Smooth muscle cell (in vitro differentiated cells): ENCODE data around the gene TMIGD2. TPM values are rescaled to one million over a fixed set of nuclear protein-coding genes. Genes with fewer than 3 reads are reported as not detected.
"Not testable (repeated sequence)": the region's sequence is repeated elsewhere in the genome, so short reads cannot be mapped to it uniquely, and the experiment has no call there.

ENCODE experiments used
- DNase-seq: peaks from one replicate; lab custom pipeline; 2025; ENCODE audit not compliant: unreplicated experiment; lab: John Stamatoyannopoulos, UW
- H2AFZ ChIP-seq: fragments of 200-600 bp; sonication (generic); 2 replicates; pipeline ENCODE4 v1.6.0; 2016; ENCODE audit warnings: antibody characterized with exemption, low read depth, mild to moderate bottlenecking
- H3F3A ChIP-seq: fragments of 200-600 bp; sonication (generic); 2 replicates; pipeline ENCODE4 v1.6.0; 2017; ENCODE audit warnings: antibody characterized with exemption, low read depth
- H3K27ac ChIP-seq: fragments of 200-600 bp; sonication (generic); 2 replicates; pipeline ENCODE4 v1.5.1; 2016; ENCODE audit warnings: low read depth, mild to moderate bottlenecking
- H3K27me3 ChIP-seq: fragments of 200-600 bp; sonication (generic); 2 replicates; pipeline ENCODE4 v1.6.1; 2016; ENCODE audit warnings: low read depth, mild to moderate bottlenecking
- H3K36me3 ChIP-seq: fragments of 200-600 bp; sonication (generic); 2 replicates; pipeline ENCODE4 v1.5.1; 2016; ENCODE audit warnings: low read depth
- H3K4me1 ChIP-seq: fragments of 200-600 bp; sonication (generic); 2 replicates; pipeline ENCODE4 v1.5.1; 2016; ENCODE audit warnings: low read depth
- H3K4me2 ChIP-seq: fragments of 200-600 bp; sonication (generic); 2 replicates; pipeline ENCODE4 v1.6.0; 2016; ENCODE audit warnings: mild to moderate bottlenecking
- H3K4me3 ChIP-seq: fragments of 200-600 bp; sonication (generic); 2 replicates; pipeline ENCODE4 v1.5.1; 2016; ENCODE audit warnings: mild to moderate bottlenecking
- H3K79me2 ChIP-seq: fragments of 200-600 bp; sonication (generic); 2 replicates; pipeline ENCODE4 v1.6.0; 2016; ENCODE audit warnings: low read depth, mild to moderate bottlenecking
- H3K9ac ChIP-seq: fragments of 200-600 bp; sonication (generic); 2 replicates; pipeline ENCODE4 v1.6.0; 2016; ENCODE audit warnings: low read depth
- H3K9me3 ChIP-seq: fragments of 200-600 bp; sonication (generic); replicated peaks from 2 replicates; pipeline ENCODE4 v1.5.1; 2016; ENCODE audit warnings: low read depth
- H4K20me1 ChIP-seq: fragments of 200-600 bp; sonication (generic); 2 replicates; pipeline ENCODE4 v1.6.0; 2016; ENCODE audit warnings: low read depth
- CTCF ChIP-seq: fragments of 200-600 bp; sonication (generic); IDR thresholded peaks from 2 replicates; pipeline ENCODE4 v1.5.1; 2017; ENCODE audit warnings: borderline replicate concordance, mild to moderate bottlenecking, antibody characterized with exemption; ENCODE audit not compliant: insufficient read depth, poor library complexity, severe bottlenecking
- WGBS: methylation state at CpG from one replicate; pipeline ENCODE4 v1.1.7; 2016; ENCODE audit warnings: low lambda C conversion rate; 5-methylcytosine and 5-hydroxymethylcytosine counted together
- polyA plus RNA-seq: library from polyadenylated mRNA; unstranded; fragments of >200 nt; fragmentation: Nextera tagmentation; extraction: Ambion mirVana; gene quantifications from 2 replicates; pipeline ENCODE4 v1.2.1, GENCODE V29; 2016
- total RNA-seq: library from RNA; depleted of rRNA; stranded (reverse); fragments of >200 nt; gene quantifications from 2 replicates; pipeline ENCODE4 v1.2.3, GENCODE V29; 2014

The TMIGD2 gene
- total and polyA plus RNA-seq, 2 experiments from 2014 or later = not detected

GRCh38 chr19:4278419-4279266, 23.5 kb downstream of the TMIGD2 start, which contains the start of gene SHD:
SHD (plus strand) TSS chr19:4279266; CDS start chr19:4280064, 798 bp downstream.
- Histone ChIP-seq H3K36me3 (no peaks in the 10 kb centered on the region), H3K4me2 (peak within 1 kb of the TSS; percentile 95), H3K27me3 (peaks cover 26% of the 10 kb centered on the region), H4K20me1 (no peaks in the 10 kb centered on the region), H2AFZ (no peak within 1 kb of the TSS), H3K9me3 (no peaks in the 10 kb centered on the region), H3K4me3 (peak within 1 kb of the TSS; percentile 51), H3K4me1 (peaks cover 18% of the 10 kb centered on the region), H3F3A (no peaks in the 10 kb centered on the region), H3K27ac (no peak within 1 kb of the TSS), H3K9ac (no peak within 1 kb of the TSS), H3K79me2 (no peaks in the 10 kb centered on the region)
- no peak for DNase-seq
- 2% methylated on average over 10 of the region's 44 CpGs for WGBS
- no peak for TF ChIP-seq CTCF

- WGBS = 23% methylated on average over 4 of the region's 4 CpGs
- H3F3A ChIP-seq = no peaks in the 10 kb centered on the region
- no peaks in the 10 kb centered on the region for H3K9me3 ChIP-seq
- peaks cover 18% of the 10 kb centered on the region for H3K4me1 ChIP-seq
- DNase-seq = no peak
- H3K9ac ChIP-seq = no peak overlapping the region
- no peak for TF ChIP-seq CTCF
- H3K36me3 ChIP-seq = no peaks in the 10 kb centered on the region
- no peak overlapping the region for H3K27ac ChIP-seq
- peak overlapping the region; percentile 95 for H3K4me2 ChIP-seq
- H3K27me3 ChIP-seq = peaks cover 26% of the 10 kb centered on the region
- H4K20me1 ChIP-seq = no peaks in the 10 kb centered on the region
- no peak overlapping the region for H3K4me3 ChIP-seq
- no peaks in the 10 kb centered on the region for H3K79me2 ChIP-seq
- H2AFZ ChIP-seq = no peak overlapping the region
Observed at GRCh38 chr19:4278010-4278409, 24.2 kb downstream of the TMIGD2 start.

GRCh38 chr19:4277191-4277696, 24.9 kb downstream of the TMIGD2 start:
- H3F3A ChIP-seq = no peaks in the 10 kb centered on the region
- DNase-seq = no peak
- 36% methylated on average over 15 of the region's 16 CpGs for WGBS
- H3K79me2 ChIP-seq = no peaks in the 10 kb centered on the region
- no peak overlapping the region for H3K4me2 ChIP-seq
- H3K27ac ChIP-seq = no peak overlapping the region
- no peak overlapping the region for H3K4me3 ChIP-seq
- no peaks in the 10 kb centered on the region for H3K36me3 ChIP-seq
- H3K9me3 ChIP-seq = no peaks in the 10 kb centered on the region
- H2AFZ ChIP-seq = no peak overlapping the region
- TF ChIP-seq CTCF = no peak
- H4K20me1 ChIP-seq = no peaks in the 10 kb centered on the region
- peaks cover 26% of the 10 kb centered on the region for H3K27me3 ChIP-seq
- H3K9ac ChIP-seq = no peak overlapping the region
- peaks cover 18% of the 10 kb centered on the region for H3K4me1 ChIP-seq

GRCh38 chr19:4274321-4274686, 27.9 kb downstream of the TMIGD2 start:
- not testable (repeated sequence) for H3K9me3 ChIP-seq, H4K20me1 ChIP-seq, H3K4me2 ChIP-seq, H3K27me3 ChIP-seq, DNase-seq, H2AFZ ChIP-seq, H3K27ac ChIP-seq, H3K36me3 ChIP-seq, H3K4me3 ChIP-seq, H3K79me2 ChIP-seq, H3F3A ChIP-seq, H3K4me1 ChIP-seq, H3K9ac ChIP-seq
- WGBS = 98% methylated on average over 6 of the region's 6 CpGs
